Activated CD4-positive, alpha-beta T cell treated with anti-CD3 and anti-CD28 coated beads for 48 hours (primary cell): ENCODE measurements around the gene GALM.

Experiments used
- DNase-seq: peaks from one replicate; pipeline ENCODE4 v3.0.0-alpha.2; 2020

Gene GALM

DNA sequence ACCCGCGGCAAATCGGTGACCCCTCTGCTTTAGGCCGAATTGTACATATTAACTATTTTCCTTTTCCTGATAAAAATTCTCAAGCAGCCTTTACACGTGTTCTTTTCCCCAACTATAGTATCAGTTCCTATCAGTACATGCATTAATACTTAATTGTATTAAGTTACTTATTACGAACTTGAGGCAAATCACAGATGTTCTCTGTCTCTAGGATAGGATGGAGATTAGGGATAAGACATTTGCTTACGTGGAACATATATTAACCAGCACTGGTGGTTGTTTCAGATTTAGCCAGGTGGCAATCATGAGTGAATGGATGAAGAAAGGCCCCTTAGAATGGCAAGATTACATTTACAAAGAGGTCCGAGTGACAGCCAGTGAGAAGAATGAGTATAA lies 112.8 kb downstream of the GALM start:
- no peak for DNase-seq

DNA sequence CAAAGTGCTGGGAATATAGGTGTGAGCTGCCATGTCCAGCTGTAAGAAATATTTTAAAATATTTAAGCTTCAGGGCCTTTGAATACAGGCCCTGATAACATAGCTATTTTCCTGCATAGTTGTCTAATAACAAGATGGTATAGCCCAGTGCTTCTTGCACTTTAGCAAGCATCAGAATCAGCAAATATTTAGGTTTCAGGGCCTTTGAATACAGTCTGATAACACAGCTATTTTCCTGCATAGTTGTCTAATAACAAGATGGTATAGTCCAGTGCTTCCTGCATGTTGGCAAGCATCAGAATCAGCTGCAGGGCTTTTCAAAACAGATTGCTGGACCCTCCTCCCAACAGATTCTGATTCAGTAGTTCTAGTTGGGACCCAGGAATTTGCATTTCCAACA lies 117.7 kb downstream of the GALM start:
- DNase-seq = no peak
